Activated naive CD4-positive, alpha-beta T cell treated with anti-CD3 and anti-CD28 coated beads, Interleukin-2, amount 50 U/mL, for 16 hours (primary cell): ENCODE measurements around the gene RTEL1.
"Not testable (repeated sequence)": the region's sequence is repeated elsewhere in the genome, so short reads cannot be mapped to it uniquely, and the experiment has no call there.

Source experiments
- DNase-seq: peaks from one replicate; pipeline ENCODE4 v3.0.0-alpha.2; 2020

RTEL1 gene

GRCh38 chr20:63730189-63730733, 72.1 kb downstream of the RTEL1 start:
- DNase-seq = not testable (repeated sequence)

DNA sequence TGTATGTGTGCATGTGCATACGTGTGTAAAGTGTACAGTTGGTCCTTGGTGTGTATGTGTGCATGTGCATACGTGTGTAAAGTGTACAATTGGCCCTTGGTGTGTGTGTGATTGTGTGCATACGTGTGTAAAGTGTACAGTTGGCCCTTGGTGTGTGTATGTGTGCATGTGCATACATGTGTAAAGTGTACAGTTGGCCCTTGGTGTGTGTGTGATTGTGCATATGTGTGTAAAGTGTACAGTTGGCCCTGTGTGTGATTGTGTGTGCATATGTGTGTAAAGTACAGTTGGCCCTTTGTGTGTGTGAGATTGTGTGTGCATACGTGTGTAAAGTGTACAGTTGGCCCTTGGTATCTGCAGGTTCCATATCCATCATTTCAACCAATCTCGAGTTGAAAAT, 73.3 kb downstream of the RTEL1 start:
- DNase-seq = no peak

DNA sequence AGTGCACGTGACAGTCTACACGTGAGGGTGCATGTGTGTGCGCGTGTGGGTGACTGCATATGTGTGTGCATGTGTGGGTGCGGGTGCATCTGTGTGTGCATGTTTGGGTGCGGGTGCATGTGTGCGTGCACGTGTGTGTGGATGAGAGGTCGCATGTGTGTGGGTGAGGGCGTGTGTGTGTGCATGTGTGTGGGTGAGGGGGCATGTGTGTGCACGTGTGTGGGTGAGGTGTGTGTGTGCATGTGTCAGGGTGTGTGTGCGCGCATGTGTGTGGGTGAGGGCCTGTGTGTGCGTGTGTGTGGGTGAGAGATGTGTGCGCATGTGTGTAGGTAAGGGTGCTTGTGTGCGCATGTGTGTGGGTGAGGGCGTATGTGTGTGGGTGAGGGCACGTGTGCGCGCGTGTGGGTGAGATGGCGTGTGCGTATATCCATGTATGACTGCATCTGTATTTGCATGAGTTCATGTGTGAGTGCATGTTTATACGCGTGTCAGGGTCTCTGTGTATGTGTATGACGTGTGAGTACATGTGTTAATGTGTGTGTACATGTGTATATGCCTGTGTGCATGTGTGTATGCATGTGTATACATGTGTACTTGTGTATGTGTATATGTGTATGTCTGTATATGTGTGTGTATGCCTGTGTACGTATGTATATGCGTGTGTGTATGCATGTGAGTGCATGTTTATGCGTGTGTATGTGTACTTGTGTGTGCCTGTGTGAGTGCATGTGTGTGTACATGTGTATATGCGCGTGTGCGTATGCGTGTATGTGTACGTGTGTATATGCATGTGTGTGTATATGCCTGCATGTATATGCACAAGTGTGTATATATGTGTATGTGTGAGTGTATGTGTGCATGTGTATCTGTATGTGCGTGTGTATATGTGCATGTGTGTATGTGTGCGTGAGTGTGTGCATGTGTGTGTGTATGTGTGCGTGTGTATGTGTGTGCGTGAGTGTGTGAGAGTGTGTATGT, 74.3 kb downstream of the RTEL1 start:
- no peak for DNase-seq

GRCh38 chr20:63733117-63733516, 75.0 kb downstream of the RTEL1 start:
- DNase-seq = no peak

DNA sequence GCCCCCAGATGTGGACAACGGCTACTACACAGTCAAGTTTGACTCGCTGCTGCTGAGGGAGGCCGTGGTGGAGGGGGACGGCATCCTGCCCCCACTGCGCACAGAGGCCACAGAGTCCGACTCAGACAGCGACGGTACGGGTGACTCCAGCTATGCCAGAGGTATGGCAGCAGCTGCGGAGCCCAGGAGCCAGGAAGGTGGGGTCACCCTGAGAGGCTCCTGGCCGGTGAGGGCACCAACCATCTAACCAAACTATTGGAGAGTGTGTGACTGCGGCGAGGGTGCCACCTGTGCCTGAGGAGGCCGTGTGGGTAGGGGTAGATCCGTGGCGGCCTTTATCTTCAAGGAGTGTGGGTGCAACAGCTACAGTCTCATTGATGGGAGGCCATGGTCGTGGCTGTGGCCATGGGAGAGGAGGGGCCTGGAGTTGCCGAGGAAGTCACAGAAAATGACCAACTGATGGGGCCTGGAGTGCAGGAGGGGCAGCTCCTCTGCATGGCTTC, 75.5 kb downstream of the RTEL1 start:
- DNase-seq = no peak

DNA sequence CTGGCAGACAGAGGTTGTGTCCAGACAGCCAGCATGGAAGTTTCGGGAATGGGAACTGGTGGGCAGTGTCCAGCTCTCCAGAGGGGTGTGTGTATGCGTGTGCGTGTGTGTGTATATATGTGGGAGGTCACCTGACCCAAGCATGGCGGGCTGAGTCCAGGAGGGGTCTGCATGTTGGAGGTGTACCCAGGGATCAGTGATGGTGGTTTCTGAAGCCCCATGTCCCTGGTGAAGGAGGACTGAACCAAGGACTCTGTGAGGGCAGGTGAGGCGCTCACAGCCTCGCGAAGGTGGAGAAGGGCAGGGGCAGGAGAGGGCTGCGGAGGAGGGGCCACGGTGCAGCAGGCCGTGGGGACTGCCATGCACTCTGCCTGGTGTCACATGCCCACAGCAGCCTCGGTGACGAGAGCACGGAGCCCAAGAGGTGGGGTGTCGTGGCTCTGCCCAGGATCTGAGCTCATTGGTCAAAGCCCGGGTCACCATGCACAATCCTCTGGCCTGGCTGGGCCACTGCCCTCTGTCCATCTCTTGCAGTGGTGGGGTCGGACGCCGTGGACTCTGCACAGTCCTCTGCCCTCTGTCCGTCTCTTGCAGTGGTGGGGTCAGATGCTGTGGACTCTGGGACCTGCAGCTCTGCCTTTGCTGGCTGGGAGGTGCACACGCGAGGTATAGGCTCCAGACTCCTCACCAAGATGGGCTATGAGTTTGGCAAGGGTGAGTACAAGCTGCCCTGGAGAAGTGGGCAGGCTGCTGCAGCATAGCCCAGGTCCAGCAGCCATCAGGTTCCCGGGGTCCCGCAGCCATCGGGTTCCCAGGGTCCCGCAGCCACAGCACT, 76.2 kb downstream of the RTEL1 start:
- no peak for DNase-seq

DNA sequence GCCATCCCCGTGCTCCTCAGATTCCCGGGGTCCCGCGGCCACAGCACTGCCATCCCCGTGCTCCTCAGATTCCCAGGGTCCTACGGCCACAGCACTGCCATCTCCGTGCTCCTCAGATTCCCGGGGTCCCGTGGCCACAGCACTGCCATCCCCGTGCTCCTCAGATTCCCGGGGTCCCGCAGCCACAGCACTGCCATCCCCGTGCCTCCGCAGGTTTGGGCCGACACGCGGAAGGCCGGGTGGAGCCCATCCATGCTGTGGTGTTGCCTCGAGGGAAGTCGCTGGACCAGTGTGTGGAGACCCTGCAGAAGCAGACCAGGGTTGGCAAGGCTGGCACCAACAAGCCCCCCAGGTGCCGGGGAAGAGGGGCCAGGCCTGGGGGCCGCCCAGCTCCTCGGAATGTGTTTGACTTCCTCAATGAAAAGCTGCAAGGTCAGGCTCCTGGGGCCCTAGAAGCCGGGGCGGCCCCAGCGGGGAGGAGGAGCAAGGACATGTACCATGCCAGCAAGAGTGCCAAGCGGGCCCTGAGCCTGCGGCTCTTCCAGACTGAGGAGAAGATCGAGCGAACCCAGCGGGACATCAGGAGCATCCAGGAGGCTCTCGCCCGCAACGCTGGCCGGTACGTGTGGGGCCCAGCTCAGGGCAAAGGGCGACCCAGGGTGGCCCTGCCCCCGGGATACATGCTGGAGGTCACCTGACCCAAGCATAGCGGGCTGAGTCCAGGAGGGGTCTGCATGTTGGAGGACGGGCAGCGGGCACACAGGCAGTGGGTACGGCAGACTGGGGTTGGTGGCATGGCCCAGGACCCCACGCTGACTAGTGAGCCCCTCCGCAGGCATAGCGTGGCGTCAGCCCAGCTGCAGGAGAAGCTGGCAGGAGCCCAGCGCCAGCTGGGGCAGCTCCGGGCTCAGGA, 77.1 kb downstream of the RTEL1 start:
- DNase-seq = no peak

GRCh38 chr20:63735859-63736718, 78.0 kb downstream of the RTEL1 start, which contains the start of gene LIME1:
LIME1 (plus strand) TSS chr20:63736664; CDS start chr20:63737550, 886 bp downstream.
- DNase-seq = peak; percentile 66

DNA sequence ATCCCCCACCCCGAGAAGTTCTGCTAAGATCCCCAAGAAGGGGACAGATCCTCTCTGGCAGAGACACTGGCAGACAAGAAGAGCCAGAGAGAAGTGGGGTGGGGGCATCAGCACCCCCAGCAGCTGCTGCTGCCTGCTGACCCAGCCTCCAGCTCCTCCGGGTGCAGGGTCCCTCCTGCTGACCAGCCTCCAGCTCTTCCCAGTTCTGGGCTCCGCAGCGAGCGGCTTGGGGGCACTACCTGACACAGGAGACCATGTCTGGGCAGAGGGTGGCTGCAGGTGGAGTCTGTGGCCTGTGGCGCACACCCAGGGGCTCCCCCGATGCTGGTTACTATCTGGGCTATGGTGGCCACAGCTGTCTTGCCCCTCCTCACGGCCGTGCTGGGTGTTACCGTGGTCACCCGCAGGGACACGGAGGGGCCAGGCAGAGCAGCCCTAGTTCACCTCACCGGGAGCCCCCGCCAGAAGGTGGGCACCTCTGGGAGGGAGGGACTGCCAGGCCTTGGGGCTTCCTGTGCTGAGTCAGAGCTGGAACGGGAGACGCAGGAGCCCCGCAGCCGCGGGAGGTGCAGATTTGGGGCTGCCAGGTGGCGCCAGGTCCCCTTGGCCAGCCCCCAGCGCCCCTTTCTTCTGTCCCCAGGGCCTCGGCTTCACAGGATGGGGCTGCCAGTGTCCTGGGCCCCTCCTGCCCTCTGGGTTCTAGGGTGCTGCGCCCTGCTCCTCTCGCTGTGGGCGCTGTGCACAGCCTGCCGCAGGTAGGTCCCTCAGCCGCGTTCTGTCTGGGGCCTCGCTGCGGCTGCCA, 79.0 kb downstream of the RTEL1 start:
- DNase-seq = no peak

DNA sequence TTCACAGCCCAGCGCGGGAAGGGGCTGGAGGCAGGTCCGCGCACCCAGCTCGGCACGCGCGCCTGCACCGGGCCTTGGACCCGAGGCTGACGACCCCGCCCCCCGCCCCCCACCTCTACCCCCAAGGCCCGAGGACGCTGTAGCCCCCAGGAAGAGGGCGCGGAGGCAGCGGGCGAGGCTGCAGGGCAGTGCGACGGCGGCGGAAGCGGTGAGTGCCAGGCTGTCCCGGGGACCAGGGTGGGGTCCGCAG, 79.5 kb downstream of the RTEL1 start:
- no peak for DNase-seq

DNA sequence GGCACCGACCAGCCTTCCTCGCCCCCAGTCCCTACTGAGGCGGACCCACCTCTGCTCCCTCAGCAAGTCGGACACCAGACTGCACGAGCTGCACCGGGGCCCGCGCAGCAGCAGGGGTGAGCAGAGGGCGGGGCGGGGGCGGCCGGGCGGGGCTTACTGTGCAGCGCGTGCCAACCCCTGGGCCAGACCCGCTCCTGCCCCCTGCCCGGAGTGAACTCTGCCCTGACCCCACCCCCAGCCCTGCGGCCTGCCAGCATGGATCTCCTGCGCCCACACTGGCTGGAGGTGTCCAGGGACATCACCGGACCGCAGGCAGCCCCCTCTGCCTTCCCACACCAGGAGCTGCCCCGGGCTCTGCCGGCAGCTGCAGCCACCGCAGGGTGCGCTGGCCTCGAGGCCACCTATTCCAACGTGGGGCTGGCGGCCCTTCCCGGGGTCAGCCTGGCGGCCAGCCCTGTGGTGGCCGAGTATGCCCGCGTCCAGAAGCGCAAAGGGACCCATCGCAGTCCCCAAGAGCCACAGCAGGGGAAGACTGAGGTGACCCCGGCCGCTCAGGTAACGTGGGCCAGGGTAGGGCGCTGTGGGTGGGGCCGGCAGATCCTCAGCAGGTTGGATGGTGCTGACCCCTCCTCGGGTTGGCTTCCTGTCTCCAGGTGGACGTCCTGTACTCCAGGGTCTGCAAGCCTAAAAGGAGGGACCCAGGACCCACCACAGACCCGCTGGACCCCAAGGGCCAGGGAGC, 80.0 kb downstream of the RTEL1 start:
- DNase-seq = no peak

DNA sequence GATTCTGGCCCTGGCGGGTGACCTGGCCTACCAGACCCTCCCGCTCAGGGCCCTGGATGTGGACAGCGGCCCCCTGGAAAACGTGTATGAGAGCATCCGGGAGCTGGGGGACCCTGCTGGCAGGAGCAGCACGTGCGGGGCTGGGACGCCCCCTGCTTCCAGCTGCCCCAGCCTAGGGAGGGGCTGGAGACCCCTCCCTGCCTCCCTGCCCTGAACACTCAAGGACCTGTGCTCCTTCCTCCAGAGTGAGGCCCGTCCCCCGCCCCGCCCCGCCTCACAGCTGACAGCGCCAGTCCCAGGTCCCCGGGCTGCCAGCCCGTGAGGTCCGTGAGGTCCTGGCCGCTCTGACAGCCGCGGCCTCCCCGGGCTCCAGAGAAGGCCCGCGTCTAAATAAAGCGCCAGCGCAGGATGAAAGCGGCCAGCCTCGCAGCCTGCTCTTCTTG, 80.6 kb downstream of the RTEL1 start:
- DNase-seq = no peak

- peak; percentile 60 for DNase-seq
Observed at GRCh38 chr20:63739130-63740069, 81.3 kb downstream of the RTEL1 start, which contains the start of gene SLC2A4RG. SLC2A4RG (plus strand) TSS chr20:63739776; CDS start chr20:63739913, 137 bp downstream.

GRCh38 chr20:63740070-63740626, 82.0 kb downstream of the RTEL1 start:
- no peak for DNase-seq

- DNase-seq = no peak
Observed at GRCh38 chr20:63740627-63741353, 82.7 kb downstream of the RTEL1 start.

- no peak for DNase-seq
Observed at GRCh38 chr20:63741354-63741675, 83.2 kb downstream of the RTEL1 start.

GRCh38 chr20:63741676-63742380, 83.7 kb downstream of the RTEL1 start:
- DNase-seq = no peak
